Gastroesophageal sphincter (tissue), 4 donors: ENCODE data around the gene MYBBP1A. TPM values are rescaled to one million over a fixed set of nuclear protein-coding genes. Genes with fewer than 3 reads are reported as not detected.

Experiments used
- ATAC-seq: fragments of 150-250 bp; one replicate; pipeline ENCODE4 v1.9.1; 2016; ENCODE audit warnings: mild to moderate bottlenecking, moderate library complexity
- H3K27ac ChIP-seq, 4 donors: fragments of 200-600 bp; sonication (generic) in 3 of 4; 1 replicate in 3 of 4; 2 replicates in 1 of 4; pipeline ENCODE4 v1.5.1; 2016 to 2019
- H3K27me3 ChIP-seq: fragments of 200-600 bp; sonication (generic); one replicate; pipeline ENCODE4 v1.5.1; 2019
- H3K36me3 ChIP-seq, 2 donors: fragments of 200-600 bp; sonication (generic); one replicate each; pipeline ENCODE4 v1.5.1; 2019; ENCODE audit warnings: control low read depth in 1 of 2
- H3K4me1 ChIP-seq, 3 donors: fragments of 200-600 bp; sonication (generic); 1 replicate in 2 of 3; 2 replicates in 1 of 3; pipeline ENCODE4 v1.5.1; 2016 to 2019; ENCODE audit warnings: control low read depth in 2 of 3
- H3K4me3 ChIP-seq, 2 donors: fragments of 200-600 bp; sonication (generic); one replicate each; pipeline ENCODE4 v1.5.1; 2019; ENCODE audit warnings: mild to moderate bottlenecking in 1 of 2, moderate library complexity in 1 of 2
- H3K9me3 ChIP-seq, 3 donors: fragments of 200-600 bp; sonication (generic); one replicate each; pipeline ENCODE4 v1.5.1; 2017 to 2019; ENCODE audit warnings: control low read depth in 2 of 3
- CTCF ChIP-seq, 4 experiments: fragments of 200-600 bp in 2 of 4; fragments of 450-650 bp in 2 of 4; sonication (generic) in 1 of 4; IDR thresholded peaks; one replicate each; pipeline ENCODE4 v1.5.1; 2017 to 2019; ENCODE audit warnings: antibody characterized with exemption in 4 of 4, mild to moderate bottlenecking in 2 of 4, moderate library complexity in 2 of 4
- EP300 ChIP-seq: sonication (generic); formaldehyde crosslinking; IDR thresholded peaks from one replicate; pipeline ENCODE4 v1.6.1; 2017; ENCODE audit warnings: antibody characterized with exemption, mild to moderate bottlenecking
- POLR2A ChIP-seq, 2 donors: fragments of 450-650 bp; IDR thresholded peaks; one replicate each; pipeline ENCODE4 v1.6.1; 2017; ENCODE audit warnings: antibody characterized with exemption in 2 of 2, mild to moderate bottlenecking in 2 of 2, moderate library complexity in 1 of 2
- POLR2AphosphoS5 ChIP-seq: sonication (generic); formaldehyde crosslinking; IDR thresholded peaks from one replicate; pipeline ENCODE4 v1.6.1; 2017; ENCODE audit warnings: antibody characterized with exemption
- WGBS, 2 donors: methylation state at CpG; one replicate each; pipeline ENCODE4 v1.1.5; 2018; ENCODE audit warnings: low coverage in 1 of 2; 5-methylcytosine and 5-hydroxymethylcytosine counted together
- total RNA-seq, 4 donors: library from RNA; depleted of rRNA; stranded (reverse); fragments of >200 nt; gene quantifications; one replicate each; pipeline ENCODE4 v1.1.0, GENCODE V29; 2016

The MYBBP1A gene
- total RNA-seq, 4 donors from 2014 or later: 19.1 to 46.4 (median 40.9) TPM

GRCh38 chr17:4533523-4534504 lies 21.4 kb downstream of the MYBBP1A start:
- peaks cover 24% of the 10 kb centered on the region for H3K27me3 ChIP-seq
- H3K4me3 ChIP-seq: no peak overlapping the region
- WGBS, 2 donors: 40% methylated on average over 1 of the region's 23 CpGs; no CpG with 5 or more reads in 1 of the 2 donors
- H3K36me3 ChIP-seq: peaks cover 0 to 15% of the 10 kb centered on the region in 2 donors
- H3K27ac ChIP-seq: peak overlapping the region in 3 of 4 donors; percentile 71 to 80 (median 75)
- TF ChIP-seq POLR2A (IDR thresholded peaks at IDR 0.05): no peak
- no peak for TF ChIP-seq POLR2AphosphoS5
- peak in 1 of 4 experiments; percentile 5 for TF ChIP-seq CTCF (IDR thresholded peaks at IDR 0.05)
- no peak for TF ChIP-seq EP300
- no peaks in the 10 kb centered on the region for H3K9me3 ChIP-seq
- no peak for ATAC-seq
- H3K4me1 ChIP-seq: peaks cover 0 to 76% (median 36%) of the 10 kb centered on the region in 3 donors

GRCh38 chr17:4532860-4533522 lies 22.2 kb downstream of the MYBBP1A start:
- WGBS, 2 donors: no CpG with 5 or more reads among the region's 33 CpGs
- Histone ChIP-seq H3K27me3 (peaks cover 24% of the 10 kb centered on the region), H3K36me3 (peaks cover 0 to 7% of the 10 kb centered on the region in 2 donors), H3K27ac (peak overlapping the region in 3 of 4 donors; percentile 71 to 80 (median 75)), H3K4me3 (no peak overlapping the region), H3K9me3 (no peaks in the 10 kb centered on the region), H3K4me1 (peaks cover 0 to 75% (median 28%) of the 10 kb centered on the region in 3 donors)
- no peak for ATAC-seq
- TF ChIP-seq EP300: no peak
- TF ChIP-seq POLR2AphosphoS5: no peak
- TF ChIP-seq POLR2A (IDR thresholded peaks at IDR 0.05): no peak
- no peak for TF ChIP-seq CTCF (IDR thresholded peaks at IDR 0.05)

GRCh38 chr17:4531988-4532736 lies 23.0 kb downstream of the MYBBP1A start:
- peaks cover 0 to 75% (median 19%) of the 10 kb centered on the region in 3 donors for H3K4me1 ChIP-seq
- H3K27ac ChIP-seq: peak overlapping the region in 3 of 4 donors; percentile 71 to 80 (median 75)
- no peak overlapping the region for H3K4me3 ChIP-seq
- WGBS, 2 donors: 80 to 90% methylated on average over 1 to 8 of the region's 17 CpGs
- H3K9me3 ChIP-seq: no peaks in the 10 kb centered on the region
- no peaks in the 10 kb centered on the region for H3K36me3 ChIP-seq
- no peak for TF ChIP-seq POLR2AphosphoS5
- TF ChIP-seq POLR2A (IDR thresholded peaks at IDR 0.05): no peak
- TF ChIP-seq EP300: no peak
- TF ChIP-seq CTCF (IDR thresholded peaks at IDR 0.05): no peak
- H3K27me3 ChIP-seq: peaks cover 24% of the 10 kb centered on the region
- ATAC-seq: no peak

- Histone ChIP-seq H3K4me1 (peaks cover 0 to 73% (median 8%) of the 10 kb centered on the region in 3 donors), H3K36me3 (no peaks in the 10 kb centered on the region), H3K4me3 (no peak overlapping the region), H3K27ac (peak overlapping the region in 3 of 4 donors; percentile 50 to 71 (median 59)), H3K27me3 (peaks cover 23% of the 10 kb centered on the region), H3K9me3 (no peaks in the 10 kb centered on the region)
- WGBS, 2 donors: no CpG with 5 or more reads among the region's 30 CpGs
- peak; percentile 31 for ATAC-seq
- TF ChIP-seq EP300 (no peak), POLR2A (IDR thresholded peaks at IDR 0.05) (no peak), CTCF (IDR thresholded peaks at IDR 0.05) (no peak), POLR2AphosphoS5 (no peak)
These were observed 24.1 kb downstream of the MYBBP1A start for GRCh38 chr17:4530799-4531730.
